Caco-2 (cell line): ENCODE data around the gene CAP2. TPM values are rescaled to one million over a fixed set of nuclear protein-coding genes. Genes with fewer than 3 reads are reported as not detected.
"Not testable (repeated sequence)": the region's sequence is repeated elsewhere in the genome, so short reads cannot be mapped to it uniquely, and the experiment has no call there.

ENCODE experiments used
- BruUV-seq: library from RNA; stranded (reverse); fragments of 400-500 nt; replicated peaks from 2 replicates; lab custom pipeline; 2021; lab: Mats Ljungman, UMichigan
- CTCF ChIA-PET: fragments of 300-600 bp; sonication (Branson Sonifier 250); formaldehyde crosslinking; loops from one replicate; lab custom pipeline; 2022; ENCODE audit warnings: antibody characterized with exemption; lab: Charles Lee
- POLR2A ChIA-PET: fragments of 300-600 bp; sonication (Branson Sonifier 250); formaldehyde crosslinking; loops from one replicate; lab custom pipeline; 2022; ENCODE audit warnings: antibody characterized with exemption; lab: Charles Lee
- DNase-seq, 2 experiments: peaks; one replicate each; pipeline versions ENCODE4 v3.0.0 to v3.0.0-alpha.2; 2020 to 2022
- H3K27me3 ChIP-seq: replicated peaks from 2 replicates; pipeline ENCODE4 v1.6.0; 2011; ENCODE audit warnings: low read length; ENCODE audit not compliant: control insufficient read depth, insufficient read depth
- H3K36me3 ChIP-seq: 2 replicates; pipeline ENCODE4 v1.5.1; 2011; ENCODE audit warnings: low read length; ENCODE audit not compliant: control insufficient read depth, insufficient read depth
- H3K4me1 ChIP-seq: fragments of 250-450 bp; sonication (Bioruptor Pico); 2 replicates; pipeline ENCODE4 v1.5.1; 2020; ENCODE audit warnings: mild to moderate bottlenecking
- H3K4me3 ChIP-seq: 2 replicates; pipeline ENCODE4 v1.5.1; 2011; ENCODE audit warnings: low read depth, mild to moderate bottlenecking, control low read depth, low read length
- H3K9me3 ChIP-seq: fragments of 250-450 bp; sonication (Bioruptor Pico); 2 replicates; pipeline ENCODE4 v1.5.1; 2020; ENCODE audit warnings: mild to moderate bottlenecking, moderate library complexity
- H3K27ac Mint-ChIP-seq: one replicate; pipeline ENCODE4 v1.8.0; 2022; ENCODE audit warnings: mixed read lengths; ENCODE audit not compliant: unreplicated experiment
- H3K27me3 Mint-ChIP-seq: one replicate; pipeline ENCODE4 v1.8.0; 2022; ENCODE audit warnings: mixed read lengths; ENCODE audit not compliant: insufficient read depth, unreplicated experiment
- H3K36me3 Mint-ChIP-seq: one replicate; pipeline ENCODE4 v1.8.0; 2022; ENCODE audit warnings: mild to moderate bottlenecking, mixed read lengths; ENCODE audit not compliant: insufficient read depth, unreplicated experiment
- H3K4me1 Mint-ChIP-seq: one replicate; pipeline ENCODE4 v1.8.0; 2022; ENCODE audit warnings: low read depth, mixed read lengths; ENCODE audit not compliant: unreplicated experiment
- H3K4me3 Mint-ChIP-seq: one replicate; pipeline ENCODE4 v1.8.0; 2022; ENCODE audit warnings: mild to moderate bottlenecking, moderate library complexity, mixed read lengths; ENCODE audit not compliant: unreplicated experiment
- H3K9me3 Mint-ChIP-seq: one replicate; pipeline ENCODE4 v1.8.0; 2022; ENCODE audit warnings: mixed read lengths; ENCODE audit not compliant: unreplicated experiment
- intact Hi-C: fragments of 100-400 bp; cut with micrococcal nuclease; formaldehyde crosslinking; loops from one replicate; pipeline ENCODE4 v1.10.0; 2022; ENCODE audit not compliant: unreplicated experiment
- total RNA-seq: library from RNA; stranded (reverse); gene quantifications from 2 replicates; pipeline ENCODE4 v1.2.3, GENCODE V29; 2022
- TF ChIP-seq, protein P1 (sequence below), 2 experiments: fragments of 200-600 bp in 1 of 2; IDR thresholded peaks; 1 replicate in 1 of 2; 2 replicates in 1 of 2; pipeline versions ENCODE4 v1.5.1 to v1.8.0; 2011 to 2022; ENCODE audit warnings: antibody characterized with exemption in 1 of 2, control low read depth in 1 of 2, inconsistent platforms in 1 of 2, low read depth in 1 of 2, low read length in 1 of 2, mild to moderate bottlenecking in 1 of 2, moderate library complexity in 1 of 2; ENCODE audit not compliant: insufficient read depth in 1 of 2, severe bottlenecking in 1 of 2, unreplicated experiment in 1 of 2

Gene CAP2
- total RNA-seq, 1 experiment from 2014 or later = 8.9 TPM

DNA sequence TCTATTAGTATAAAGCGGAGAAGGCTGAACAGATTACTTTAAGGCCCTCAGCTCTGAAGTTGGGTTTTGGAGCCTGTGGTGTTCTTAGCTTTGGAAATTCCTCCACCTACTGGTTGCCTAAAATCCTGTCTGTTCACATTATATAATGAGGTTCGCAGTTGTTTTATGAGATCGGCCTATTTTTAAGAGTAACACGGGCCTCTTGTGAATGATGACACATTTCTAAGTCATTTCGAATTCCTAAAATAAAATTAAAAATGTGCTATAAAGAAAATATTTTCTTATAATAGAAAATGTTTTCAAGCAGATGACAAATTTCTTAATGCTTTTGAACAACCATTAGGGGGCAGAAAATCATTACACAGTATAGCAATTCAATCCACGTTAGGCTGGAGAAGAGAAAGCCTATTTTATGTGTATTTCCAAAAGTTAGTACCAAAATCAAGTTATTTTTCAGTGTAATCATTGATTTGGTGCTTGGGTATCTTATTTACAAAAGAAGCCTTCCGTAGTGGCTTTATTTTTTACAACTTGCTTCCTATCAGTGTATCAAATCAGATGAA, 190.9 kb downstream of the CAP2 start:
- H3K36me3 ChIP-seq = no peaks in the 10 kb centered on the region
- POLR2A ChIA-PET = no interaction called here
- intact Hi-C loops = loop anchor here (1.0 to 10.0 kb wide), 6 partner anchors 110 to 540 kb away; partner anchors contain the start of genes NHLRC1 and RBM24
- no peaks in the 10 kb centered on the region for H3K27me3 ChIP-seq
- TF ChIP-seq, protein P1, sequence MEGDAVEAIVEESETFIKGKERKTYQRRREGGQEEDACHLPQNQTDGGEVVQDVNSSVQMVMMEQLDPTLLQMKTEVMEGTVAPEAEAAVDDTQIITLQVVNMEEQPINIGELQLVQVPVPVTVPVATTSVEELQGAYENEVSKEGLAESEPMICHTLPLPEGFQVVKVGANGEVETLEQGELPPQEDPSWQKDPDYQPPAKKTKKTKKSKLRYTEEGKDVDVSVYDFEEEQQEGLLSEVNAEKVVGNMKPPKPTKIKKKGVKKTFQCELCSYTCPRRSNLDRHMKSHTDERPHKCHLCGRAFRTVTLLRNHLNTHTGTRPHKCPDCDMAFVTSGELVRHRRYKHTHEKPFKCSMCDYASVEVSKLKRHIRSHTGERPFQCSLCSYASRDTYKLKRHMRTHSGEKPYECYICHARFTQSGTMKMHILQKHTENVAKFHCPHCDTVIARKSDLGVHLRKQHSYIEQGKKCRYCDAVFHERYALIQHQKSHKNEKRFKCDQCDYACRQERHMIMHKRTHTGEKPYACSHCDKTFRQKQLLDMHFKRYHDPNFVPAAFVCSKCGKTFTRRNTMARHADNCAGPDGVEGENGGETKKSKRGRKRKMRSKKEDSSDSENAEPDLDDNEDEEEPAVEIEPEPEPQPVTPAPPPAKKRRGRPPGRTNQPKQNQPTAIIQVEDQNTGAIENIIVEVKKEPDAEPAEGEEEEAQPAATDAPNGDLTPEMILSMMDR (IDR thresholded peaks at IDR 0.05; ENCODE audit: insufficient read depth in 1 of 2, low read depth in 1 of 2, low read length in 1 of 2, severe bottlenecking in 1 of 2, unreplicated experiment in 1 of 2) = peak; percentile 62 to 87
- CTCF ChIA-PET = interaction anchor here (0.5 to 1.6 kb wide), 14 partner anchors 11 to 850 kb away, joined by 3 to 12 read pairs (median 4); partner anchors contain the start of genes FAM8A1 and NHLRC1
- Mint-ChIP-seq H3K4me3 (no peak overlapping the region), H3K4me1 (peaks cover 12% of the 10 kb centered on the region), H3K27ac (no peak overlapping the region), H3K36me3 (peaks cover 14% of the 10 kb centered on the region), H3K9me3 (no peaks in the 10 kb centered on the region), H3K27me3 (no peaks in the 10 kb centered on the region)
- no peaks in the 10 kb centered on the region for H3K9me3 ChIP-seq
- DNase-seq = peak in 1 of 2 experiments; percentile 54
- H3K4me3 ChIP-seq = no peak overlapping the region
- no TSS peak for BruUV-seq
- no peaks in the 10 kb centered on the region for H3K4me1 ChIP-seq

DNA sequence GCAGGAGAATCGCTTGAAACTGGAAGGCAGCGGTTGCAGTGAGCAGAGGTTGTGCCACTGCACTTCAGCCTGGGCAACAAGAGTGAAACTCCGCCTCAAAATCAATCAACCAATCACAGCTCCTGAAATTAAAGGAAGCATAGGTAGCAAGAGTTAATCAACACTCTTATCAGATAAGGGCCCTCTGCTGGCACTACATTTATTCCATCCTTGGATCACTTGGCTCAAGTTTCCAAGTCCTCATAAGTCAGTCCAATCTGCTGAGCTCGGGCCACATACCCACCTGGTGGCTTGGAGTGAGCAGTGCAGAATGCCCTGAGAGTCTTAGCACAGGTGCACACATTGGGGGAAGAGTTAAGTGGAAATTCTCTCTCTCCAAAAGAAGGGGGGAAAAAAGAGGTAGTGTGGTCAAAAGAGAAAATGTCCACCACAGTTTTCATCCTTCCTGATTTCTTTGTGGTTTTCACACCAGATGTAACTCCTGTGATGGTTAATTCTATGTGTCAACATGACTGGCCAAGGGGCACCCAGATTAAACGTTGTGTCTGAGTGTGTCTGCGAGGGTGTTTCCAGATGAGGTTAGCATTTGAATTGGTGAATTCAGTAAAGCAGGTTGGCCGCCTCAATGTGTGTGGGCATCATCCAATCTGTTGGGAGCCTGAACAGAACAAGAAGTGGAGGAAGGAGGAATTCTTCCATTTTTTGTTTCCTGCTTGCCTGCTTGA, 192.5 kb downstream of the CAP2 start:
- no peaks in the 10 kb centered on the region for H3K9me3 Mint-ChIP-seq
- no peaks in the 10 kb centered on the region for H3K9me3 ChIP-seq
- H3K27me3 Mint-ChIP-seq = no peaks in the 10 kb centered on the region
- H3K27ac Mint-ChIP-seq = no peak overlapping the region
- BruUV-seq = no TSS peak
- H3K4me3 ChIP-seq = no peak overlapping the region
- H3K36me3 Mint-ChIP-seq = peaks cover 7% of the 10 kb centered on the region
- H3K27me3 ChIP-seq = no peaks in the 10 kb centered on the region
- H3K4me1 Mint-ChIP-seq = peaks cover 12% of the 10 kb centered on the region
- POLR2A ChIA-PET = no interaction called here
- peak; percentile 40 to 56 for DNase-seq
- H3K4me3 Mint-ChIP-seq = no peak overlapping the region
- H3K4me1 ChIP-seq = no peaks in the 10 kb centered on the region
- no peaks in the 10 kb centered on the region for H3K36me3 ChIP-seq
- intact Hi-C loops = loop anchor here (10.0 kb wide), 2 partner anchors 111 to 539 kb away; partner anchors contain the start of gene NHLRC1
- CTCF ChIA-PET = no interaction called here
- TF ChIP-seq, protein P1 (IDR thresholded peaks at IDR 0.05; ENCODE audit: insufficient read depth in 1 of 2, low read depth in 1 of 2, low read length in 1 of 2, severe bottlenecking in 1 of 2, unreplicated experiment in 1 of 2) = peak in 1 of 2 experiments; percentile 19

DNA sequence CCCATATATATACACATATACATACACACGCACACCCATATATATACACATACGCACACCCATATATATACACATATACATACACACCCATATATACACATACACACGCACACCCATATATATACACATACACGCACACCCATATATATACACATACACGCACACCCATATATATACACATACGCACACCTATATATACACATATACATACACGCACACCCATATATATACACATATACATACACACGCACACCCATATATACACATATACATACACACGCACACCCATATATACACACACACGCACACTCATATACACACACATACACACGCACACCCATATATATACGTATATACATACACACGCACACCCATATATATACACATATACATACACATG, 193.2 kb downstream of the CAP2 start:
- CTCF ChIA-PET, H3K27me3 Mint-ChIP-seq, H3K4me3 ChIP-seq, H3K4me1 ChIP-seq, POLR2A ChIA-PET, H3K27me3 ChIP-seq, H3K36me3 ChIP-seq, H3K9me3 Mint-ChIP-seq, BruUV-seq, H3K4me3 Mint-ChIP-seq, H3K9me3 ChIP-seq, DNase-seq, H3K27ac Mint-ChIP-seq, H3K36me3 Mint-ChIP-seq: not testable (repeated sequence)
- H3K4me1 Mint-ChIP-seq = peaks cover 12% of the 10 kb centered on the region
- intact Hi-C loops = loop anchor here (10.0 kb wide), 2 partner anchors 112 to 538 kb away; partner anchors contain the start of gene NHLRC1
